HG03039 (cell line): ENCODE measurements around the gene QTRT2.

ENCODE experiments used
- ATAC-seq: cut with Tn5 transposase; IDR thresholded peaks from one replicate; pipeline ENCODE4 v1.9.1; 2021; ENCODE audit warnings: mild to moderate bottlenecking, moderate library complexity; ENCODE audit not compliant: unreplicated experiment

The QTRT2 gene

DNA sequence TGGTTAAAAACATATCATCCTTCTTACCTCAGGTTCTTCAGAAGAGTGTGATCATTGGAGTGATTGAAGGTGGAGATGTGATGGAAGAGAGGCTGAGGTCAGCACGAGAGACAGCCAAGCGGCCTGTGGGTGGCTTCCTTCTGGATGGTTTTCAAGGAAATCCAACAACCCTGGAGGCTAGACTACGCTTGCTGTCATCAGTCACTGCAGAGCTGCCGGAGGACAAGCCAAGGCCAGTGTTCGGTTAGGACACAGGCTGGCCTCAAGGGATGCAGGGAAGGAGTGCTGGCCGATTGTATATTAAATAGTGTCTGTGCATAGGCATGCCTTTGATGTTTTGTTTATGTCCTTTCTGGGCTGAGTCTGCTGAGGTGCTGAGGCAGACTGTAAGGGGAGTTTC is 20.2 kb downstream of the QTRT2 start:
- ATAC-seq = no peak

- ATAC-seq = no peak
These were observed 21.6 kb downstream of the QTRT2 start for GRCh38 chr3:114078126-114078525.

- no peak for ATAC-seq
These were observed 23.2 kb downstream of the QTRT2 start for GRCh38 chr3:114079761-114080160.

GRCh38 chr3:114080201-114080600 is 23.7 kb downstream of the QTRT2 start:
- ATAC-seq = no peak

DNA sequence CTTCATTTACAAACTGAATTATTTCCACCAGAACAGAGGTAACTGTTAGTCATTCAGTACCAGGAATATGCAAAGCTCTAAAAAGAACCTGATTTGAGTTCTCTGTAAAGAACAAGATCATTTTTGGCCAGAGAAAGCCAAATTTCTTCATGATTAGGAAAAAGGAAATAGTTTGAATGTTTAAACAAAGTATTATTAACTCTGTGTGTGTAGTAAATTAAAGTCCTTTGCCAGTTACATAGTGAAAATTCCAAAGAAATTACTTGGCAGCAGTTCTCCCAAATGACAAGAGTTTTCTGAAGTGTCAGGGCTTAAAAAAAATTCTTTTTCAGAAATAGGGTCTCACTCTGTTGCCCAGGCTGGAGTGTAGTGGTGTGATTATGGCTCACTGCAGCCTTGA is 24.5 kb downstream of the QTRT2 start:
- ATAC-seq = no peak

DNA sequence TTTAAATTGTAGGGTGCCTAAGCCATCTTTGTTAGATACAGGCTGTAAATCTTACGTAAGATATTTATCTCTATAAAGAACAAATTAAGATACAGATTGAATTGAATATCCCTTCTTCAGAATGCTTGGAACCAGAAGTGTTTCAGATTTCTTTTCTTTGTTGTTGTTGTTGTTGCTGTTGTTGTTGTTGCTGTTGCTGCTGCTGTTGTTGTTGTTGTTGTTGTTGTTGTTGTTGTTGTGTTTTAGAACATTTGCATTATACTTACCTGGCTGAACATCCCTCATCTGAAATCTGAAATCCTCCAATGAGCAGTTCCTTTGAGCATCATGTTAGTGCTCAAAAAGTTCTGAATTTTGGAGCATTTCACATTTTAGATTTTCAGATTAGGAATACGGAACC is 26.6 kb downstream of the QTRT2 start:
- no peak for ATAC-seq

DNA sequence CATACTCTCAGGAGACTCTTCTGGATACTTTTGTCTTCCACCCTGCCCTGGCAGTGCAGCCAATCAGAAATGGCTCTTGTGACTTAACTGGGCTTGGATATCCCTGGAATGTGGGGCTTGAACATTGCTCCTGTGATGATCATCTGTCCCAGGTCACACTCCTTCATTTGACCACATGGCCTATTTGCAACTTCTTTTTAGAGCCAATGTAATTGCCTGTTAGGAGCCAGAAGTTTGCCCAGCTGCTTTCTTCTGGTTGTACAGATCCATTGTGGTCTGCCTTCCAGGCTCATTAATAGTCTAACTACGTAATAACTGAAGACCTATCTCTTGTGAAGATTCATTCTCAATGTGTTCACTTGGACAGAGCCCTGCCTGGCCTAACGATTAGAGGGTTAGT is 29.8 kb downstream of the QTRT2 start:
- no peak for ATAC-seq

DNA sequence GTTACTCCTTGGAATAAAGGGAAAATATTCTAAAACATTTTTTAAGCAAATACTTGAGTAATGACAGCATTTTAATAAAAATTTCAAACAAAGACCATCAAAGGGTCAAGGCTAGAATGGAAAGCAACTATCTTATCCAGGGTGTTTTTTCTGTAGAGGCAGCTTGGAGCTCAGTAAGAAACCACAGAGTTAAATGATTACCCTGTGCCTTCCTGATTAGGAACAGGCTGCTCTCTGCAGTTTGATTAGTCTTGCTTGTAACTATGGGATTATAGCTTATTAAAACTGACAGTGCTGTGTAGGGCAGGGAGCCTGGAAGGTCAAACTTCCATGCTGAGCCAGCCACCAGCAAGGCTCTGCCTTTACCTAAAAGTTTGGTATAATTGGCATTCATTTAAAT is 33.1 kb downstream of the QTRT2 start:
- no peak for ATAC-seq

- no peak for ATAC-seq
These were observed 35.8 kb downstream of the QTRT2 start for GRCh38 chr3:114092151-114093015.

- ATAC-seq = no peak
These were observed 36.5 kb downstream of the QTRT2 start for GRCh38 chr3:114093016-114093380.

GRCh38 chr3:114093596-114093995 is 37.1 kb downstream of the QTRT2 start:
- no peak for ATAC-seq

- no peak for ATAC-seq
These were observed 39.3 kb downstream of the QTRT2 start for GRCh38 chr3:114095796-114096195.

DNA sequence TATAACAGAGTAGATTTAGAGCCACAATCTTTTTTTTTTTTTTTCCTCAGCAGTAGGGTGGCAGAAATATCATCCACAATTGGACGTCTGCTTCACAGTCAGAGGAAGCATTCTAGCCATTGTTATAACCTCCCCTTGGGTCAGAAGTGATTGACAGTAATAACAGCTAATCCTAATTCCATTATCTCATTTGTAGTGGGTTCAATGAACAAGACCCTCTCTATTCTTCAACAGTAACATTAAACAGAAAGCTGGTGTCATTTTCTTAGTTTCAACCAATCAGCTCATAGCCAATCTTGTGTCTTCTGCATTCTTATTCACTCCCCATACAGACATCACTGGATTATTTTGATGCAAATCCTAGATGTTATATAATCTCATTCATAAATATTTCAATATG is 44.6 kb downstream of the QTRT2 start:
- ATAC-seq = no peak

- no peak for ATAC-seq
These were observed 46.6 kb downstream of the QTRT2 start for GRCh38 chr3:114103181-114103580.

DNA sequence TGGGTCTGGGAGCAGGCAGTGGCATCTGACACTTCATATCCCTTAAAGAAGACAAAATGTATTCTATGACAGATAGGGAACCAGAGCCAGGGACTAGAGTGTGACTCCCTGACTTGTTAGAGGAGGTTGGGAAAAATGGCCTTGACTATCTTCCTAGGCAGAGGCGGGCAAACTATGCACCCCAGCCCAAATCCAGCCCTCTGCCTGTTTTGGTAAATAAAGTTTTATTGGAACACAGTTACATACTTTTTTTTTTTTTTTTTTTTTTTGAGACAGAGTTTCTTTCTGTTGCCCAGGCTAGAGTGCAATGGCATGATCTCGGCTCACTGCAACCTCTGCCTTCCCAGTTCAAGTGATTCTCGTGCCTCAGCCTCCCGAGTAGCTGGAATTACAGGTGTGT is 47.3 kb downstream of the QTRT2 start:
- ATAC-seq = no peak

DNA sequence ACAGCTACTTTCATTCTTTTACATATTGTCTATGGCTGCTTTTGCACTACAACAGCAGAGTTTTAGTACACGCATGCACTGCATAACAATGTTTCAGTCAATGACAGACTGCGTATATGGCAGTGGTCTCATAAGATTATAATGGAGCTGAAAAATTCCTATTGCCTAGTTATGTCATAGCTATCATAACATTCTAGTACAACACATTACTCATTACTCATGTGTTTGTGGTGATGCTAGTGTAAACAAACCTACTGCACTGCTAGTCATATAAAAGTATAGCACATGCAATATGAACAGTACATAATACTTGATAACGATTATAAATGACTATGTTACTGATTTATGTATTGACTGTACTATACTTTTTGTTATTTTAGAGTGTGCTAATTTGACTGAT is 47.9 kb downstream of the QTRT2 start:
- ATAC-seq = no peak

DNA sequence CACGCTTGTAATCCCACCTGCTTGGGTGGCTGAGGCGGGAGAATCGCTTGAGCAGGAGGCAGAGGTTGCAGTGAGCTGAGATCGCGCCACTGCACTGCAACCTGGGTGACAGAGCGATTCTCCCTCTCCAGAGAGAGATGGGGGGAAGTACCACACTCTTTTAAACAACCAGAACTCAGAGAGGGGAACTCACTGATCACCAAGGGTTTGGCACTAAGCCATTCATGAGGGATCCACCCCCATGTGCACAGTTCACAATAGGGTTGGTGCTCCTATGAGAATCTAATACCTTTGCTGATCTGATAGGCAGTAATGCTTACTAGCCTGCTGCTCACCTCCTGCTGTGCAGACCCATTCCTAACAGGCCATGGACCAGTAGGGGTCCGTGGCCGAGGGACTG is 51.6 kb downstream of the QTRT2 start:
- no peak for ATAC-seq

DNA sequence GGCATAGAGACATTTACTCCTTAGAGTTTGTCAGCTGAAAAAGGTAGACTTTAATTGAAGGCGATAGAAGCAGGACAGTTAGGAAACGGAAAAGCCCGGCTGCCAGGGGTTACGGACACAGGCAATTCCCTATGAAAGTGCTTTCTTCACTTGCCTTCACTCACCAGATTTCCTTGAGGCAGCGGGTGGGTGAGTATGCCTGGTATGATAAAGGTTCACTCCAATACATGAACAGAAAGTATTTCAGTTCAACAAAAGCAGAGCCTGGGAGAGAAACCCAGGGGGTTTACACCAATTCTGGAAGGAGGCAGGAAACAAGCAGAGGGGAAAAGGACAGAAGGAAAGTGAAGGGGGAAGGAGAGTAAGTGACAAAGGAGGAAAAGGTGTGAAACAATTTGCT is 53.9 kb downstream of the QTRT2 start:
- no peak for ATAC-seq

DNA sequence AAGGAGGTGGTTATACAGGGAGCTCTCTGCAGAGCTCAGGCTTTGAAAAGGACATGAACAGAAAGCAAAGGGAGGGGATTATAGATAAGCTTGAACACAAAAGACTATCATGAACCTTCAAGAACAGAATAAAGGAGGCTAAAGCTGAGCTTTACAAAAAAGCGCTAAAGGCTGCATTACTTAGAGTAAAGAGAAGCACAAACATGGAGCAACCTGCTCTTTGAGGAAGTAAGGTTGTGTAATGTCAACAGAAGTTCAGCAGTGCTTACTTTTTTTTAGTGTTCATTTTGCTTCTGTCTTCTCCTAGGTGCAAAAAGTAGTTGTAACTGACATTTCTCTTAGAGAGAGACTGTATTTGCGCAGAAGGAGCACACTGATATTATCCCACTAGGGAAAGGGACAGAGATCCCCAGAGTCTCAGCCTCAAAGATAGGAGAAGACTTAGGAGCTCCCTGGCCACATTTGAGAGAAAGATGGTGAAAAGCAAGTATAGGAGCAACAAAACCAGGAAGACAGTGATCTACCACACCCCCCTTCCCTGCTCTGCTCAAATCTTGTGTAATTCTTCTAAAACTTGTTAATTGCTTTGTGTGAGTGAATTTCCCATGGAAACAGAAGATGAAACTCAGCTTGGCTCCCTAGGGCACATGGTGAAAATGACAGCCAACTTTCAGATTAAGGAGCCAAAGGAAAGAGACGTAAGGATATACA is 54.7 kb downstream of the QTRT2 start:
- ATAC-seq = no peak

- ATAC-seq = no peak
These were observed 56.2 kb downstream of the QTRT2 start for GRCh38 chr3:114112696-114113095.

GRCh38 chr3:114114719-114115118 is 58.2 kb downstream of the QTRT2 start:
- ATAC-seq = no peak

GRCh38 chr3:114115143-114115542 is 58.6 kb downstream of the QTRT2 start:
- ATAC-seq = no peak
